Esophagus squamous epithelium (tissue), 4 donors: ENCODE results near the gene YBX2.
"Not testable (repeated sequence)": the region's sequence is repeated elsewhere in the genome, so short reads cannot be mapped to it uniquely, and the experiment has no call there.

ENCODE experiments used
- POLR2A ChIP-seq, 4 donors: fragments of 450-650 bp; IDR thresholded peaks; one replicate each; pipeline ENCODE4 v1.6.1; 2017; ENCODE audit warnings: antibody characterized with exemption in 4 of 4, mild to moderate bottlenecking in 4 of 4, moderate library complexity in 3 of 4
- TF ChIP-seq, protein P1 (sequence below), 6 experiments: fragments of 450-650 bp in 4 of 6; fragments of 200-600 bp in 2 of 6; sonication (generic) in 2 of 6; IDR thresholded peaks; one replicate each; pipeline ENCODE4 v1.5.1; 2016 to 2019; ENCODE audit warnings: antibody characterized with exemption in 6 of 6, mild to moderate bottlenecking in 4 of 6, moderate library complexity in 4 of 6

DNA sequence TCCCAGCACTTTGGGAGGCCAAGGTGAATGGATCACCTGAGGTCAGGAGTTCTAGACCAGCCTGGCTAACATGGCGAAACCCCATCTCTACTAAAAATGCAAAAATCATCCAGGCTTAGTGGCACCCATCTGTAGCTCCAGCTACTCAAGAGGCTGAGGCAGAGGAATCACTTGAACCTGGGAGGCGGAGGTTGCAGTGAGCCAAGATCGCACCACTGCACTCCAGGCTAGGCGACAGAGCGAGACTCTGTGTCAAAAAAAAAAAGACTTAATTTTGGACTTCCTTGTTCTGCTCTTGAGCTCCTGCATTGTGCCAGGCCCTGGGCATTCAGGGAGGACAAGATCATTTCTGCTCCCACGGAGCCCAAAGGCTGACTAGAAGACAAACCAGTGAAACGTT lies 43.2 kb upstream of the YBX2 start:
- TF ChIP-seq, protein P1, sequence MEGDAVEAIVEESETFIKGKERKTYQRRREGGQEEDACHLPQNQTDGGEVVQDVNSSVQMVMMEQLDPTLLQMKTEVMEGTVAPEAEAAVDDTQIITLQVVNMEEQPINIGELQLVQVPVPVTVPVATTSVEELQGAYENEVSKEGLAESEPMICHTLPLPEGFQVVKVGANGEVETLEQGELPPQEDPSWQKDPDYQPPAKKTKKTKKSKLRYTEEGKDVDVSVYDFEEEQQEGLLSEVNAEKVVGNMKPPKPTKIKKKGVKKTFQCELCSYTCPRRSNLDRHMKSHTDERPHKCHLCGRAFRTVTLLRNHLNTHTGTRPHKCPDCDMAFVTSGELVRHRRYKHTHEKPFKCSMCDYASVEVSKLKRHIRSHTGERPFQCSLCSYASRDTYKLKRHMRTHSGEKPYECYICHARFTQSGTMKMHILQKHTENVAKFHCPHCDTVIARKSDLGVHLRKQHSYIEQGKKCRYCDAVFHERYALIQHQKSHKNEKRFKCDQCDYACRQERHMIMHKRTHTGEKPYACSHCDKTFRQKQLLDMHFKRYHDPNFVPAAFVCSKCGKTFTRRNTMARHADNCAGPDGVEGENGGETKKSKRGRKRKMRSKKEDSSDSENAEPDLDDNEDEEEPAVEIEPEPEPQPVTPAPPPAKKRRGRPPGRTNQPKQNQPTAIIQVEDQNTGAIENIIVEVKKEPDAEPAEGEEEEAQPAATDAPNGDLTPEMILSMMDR (IDR thresholded peaks at IDR 0.05), result not testable (repeated sequence)
- TF ChIP-seq POLR2A (IDR thresholded peaks at IDR 0.05), result not testable (repeated sequence)
